A549 (cell line): ENCODE data around the gene TIMM17A. TPM values are rescaled to one million over a fixed set of nuclear protein-coding genes. Genes with fewer than 3 reads are reported as not detected.

Experiments used
- ATAC-seq, 2 experiments: fragments of 200-7000 bp in 1 of 2; fragments of >200 bp in 1 of 2; cut with Nextera tagmentation in 1 of 2; cut with Tn5 transposase in 1 of 2; 3 replicates each; pipeline versions ENCODE4 v1.8.0 to v1.9.1; 2018 to 2020; ENCODE audit warnings: mild to moderate bottlenecking in 1 of 2, moderate library complexity in 1 of 2
- CTCF ChIA-PET: fragments of 300-600 bp; sonication (Branson Sonifier 250); formaldehyde crosslinking; extraction: SDS; loops from one replicate; lab custom pipeline; 2021; ENCODE audit warnings: antibody characterized with exemption, inconsistent platforms; lab: Yijun Ruan, JAX
- POLR2A ChIA-PET: fragments of 350-600 bp; formaldehyde crosslinking; extraction: SDS; loops from one replicate; lab custom pipeline; 2021; ENCODE audit warnings: antibody characterized with exemption, inconsistent platforms; lab: Yijun Ruan, JAX
- DNase-seq, 2 experiments: peaks; one replicate each; pipeline versions ENCODE4 v3.0.0 to v3.0.0-alpha.2; 2011 to 2016; ENCODE audit warnings: low read depth in 1 of 2, low spot score in 1 of 2
- FAIRE-seq: peaks from 2 replicates; lab custom pipeline; 2011; peaks lifted over from hg19 to GRCh38; lab: Jason Lieb, UNC
- H3K27ac ChIP-seq, 2 experiments: fragments of >200 bp; sonication (Bioruptor Twin); formaldehyde crosslinking; 3 replicates each; pipeline ENCODE4 v1.5.1; 2016 to 2017
- H3K4me1 ChIP-seq: fragments of >200 bp; sonication (Bioruptor Twin); formaldehyde crosslinking; 3 replicates; pipeline ENCODE4 v1.6.1; 2016
- H3K4me2 ChIP-seq: fragments of >200 bp; sonication (Bioruptor Twin); formaldehyde crosslinking; 3 replicates; pipeline ENCODE4 v1.6.1; 2016
- H3K4me3 ChIP-seq: fragments of >200 bp; sonication (Bioruptor Twin); formaldehyde crosslinking; 3 replicates; pipeline ENCODE4 v1.5.1; 2016
- H3K9me3 ChIP-seq: fragments of >200 bp; sonication (Bioruptor Twin); formaldehyde crosslinking; 3 replicates; pipeline ENCODE4 v1.6.1; 2016
- BHLHE40 ChIP-seq: IDR thresholded peaks from 2 replicates; pipeline ENCODE4 v1.6.1; 2012; ENCODE audit warnings: low read depth, low read length, inconsistent platforms
- CBX8 ChIP-seq: fragments of 200-600 bp; sonication (generic); IDR thresholded peaks from 2 replicates; pipeline ENCODE4 v1.6.1; 2016
- CHD2 ChIP-seq: fragments of 150-350 bp; IDR thresholded peaks from 2 replicates; pipeline ENCODE4 v1.6.1; 2014; ENCODE audit warnings: low read length; ENCODE audit not compliant: partially characterized antibody
- ESRRA ChIP-seq: fragments of 150-350 bp; IDR thresholded peaks from 2 replicates; pipeline ENCODE4 v1.6.1; 2014; ENCODE audit warnings: mild to moderate bottlenecking, low read length, borderline replicate concordance
- GATA3 ChIP-seq: IDR thresholded peaks from 2 replicates; pipeline ENCODE4 v1.6.1; 2012; ENCODE audit warnings: borderline replicate concordance
- HOXB13 ChIP-seq: fragments of 250-450 bp; sonication (Bioruptor Pico); IDR thresholded peaks from 2 replicates; pipeline ENCODE4 v1.5.0; 2020; ENCODE audit warnings: low read depth, mild to moderate bottlenecking, moderate library complexity
- JUN ChIP-seq, 2 experiments: fragments of >200 bp; sonication (Bioruptor Twin); formaldehyde crosslinking; IDR thresholded peaks; 2 replicates in 1 of 2; 3 replicates in 1 of 2; pipeline ENCODE4 v1.6.1; 2016 to 2017
- KDM1A ChIP-seq: fragments of 200-600 bp; sonication (generic); IDR thresholded peaks from 2 replicates; pipeline ENCODE4 v1.6.1; 2016; ENCODE audit warnings: low read depth, mild to moderate bottlenecking
- KDM5A ChIP-seq: fragments of 200-600 bp; sonication (generic); IDR thresholded peaks from 2 replicates; pipeline ENCODE4 v1.6.1; 2016; ENCODE audit warnings: antibody characterized with exemption, mild to moderate bottlenecking
- MAZ ChIP-seq: fragments of 150-350 bp; IDR thresholded peaks from 2 replicates; pipeline ENCODE4 v1.6.1; 2014; ENCODE audit warnings: antibody characterized with exemption, low read depth, low read length, borderline replicate concordance
- NFE2L2 ChIP-seq: fragments of 150-350 bp; conservative IDR thresholded peaks from 2 replicates; pipeline ENCODE4 v1.6.1; 2014; ENCODE audit warnings: low read length
- PHF8 ChIP-seq: fragments of 200-600 bp; sonication (generic); IDR thresholded peaks from 2 replicates; pipeline ENCODE4 v1.6.1; 2016; ENCODE audit warnings: low read depth, mild to moderate bottlenecking, antibody characterized with exemption, moderate library complexity, borderline replicate concordance
- POLR2A ChIP-seq: IDR thresholded peaks from 2 replicates; pipeline ENCODE4 v1.6.1; 2012; ENCODE audit warnings: mild to moderate bottlenecking, low read length
- TFCP2L1 ChIP-seq: fragments of 250-450 bp; sonication (Bioruptor Pico); IDR thresholded peaks from 2 replicates; pipeline ENCODE4 v1.5.0; 2021; ENCODE audit warnings: mild to moderate bottlenecking
- WGBS: methylation state at CpG from one replicate; pipeline ENCODE4 v1.1.6; 2017; ENCODE audit errors: missing lambda C conversion rate; 5-methylcytosine and 5-hydroxymethylcytosine counted together
- polyA minus RNA-seq: library from RNA; depleted of rRNA, polyadenylated mRNA; stranded (reverse); fragments of >200 nt; gene quantifications from 2 replicates; pipeline ENCODE4 v1.2.3, GENCODE V29; 2011; rRNA and poly(A)+ RNA removed
- polyA plus RNA-seq, 4 experiments: library from polyadenylated mRNA; depleted of rRNA in 3 of 4; stranded (reverse); fragments of >200 nt; fragmentation: RNase III in 1 of 4; extraction: RNeasy Plus Mini Kit Qiagen cat#74134 plus additional on column Dnase treatment in 1 of 4; gene quantifications; 2 replicates in 3 of 4; 3 replicates in 1 of 4; pipeline ENCODE4 v1.2.3, GENCODE V29; 2011 to 2017
- TF ChIP-seq, protein P1 (sequence below): fragments of 200-600 bp; sonication (generic); IDR thresholded peaks from 2 replicates; pipeline ENCODE4 v1.6.1; 2016; ENCODE audit warnings: antibody characterized with exemption, mild to moderate bottlenecking, moderate library complexity
- TF ChIP-seq, protein P2 (sequence below): fragments of >200 bp; sonication (Bioruptor Twin); formaldehyde crosslinking; IDR thresholded peaks from 3 replicates; pipeline ENCODE4 v1.6.1; 2016
- TF ChIP-seq, protein P3 (sequence below): IDR thresholded peaks from 2 replicates; pipeline ENCODE4 v1.6.1; 2012; ENCODE audit warnings: low read depth, borderline replicate concordance
- TF ChIP-seq, protein P4 (sequence below): IDR thresholded peaks from 2 replicates; pipeline ENCODE4 v1.6.1; 2012
- TF ChIP-seq, protein P5 (sequence below): fragments of 250-450 bp; sonication (Bioruptor Pico); IDR thresholded peaks from 2 replicates; pipeline ENCODE4 v1.5.0; 2021; ENCODE audit warnings: mild to moderate bottlenecking, moderate library complexity, borderline replicate concordance
- TF ChIP-seq, protein P6 (sequence below): fragments of >200 bp; sonication (Bioruptor Twin); formaldehyde crosslinking; IDR thresholded peaks from 2 replicates; pipeline ENCODE4 v1.6.1; 2016

TIMM17A gene
- polyA plus RNA-seq (2011; rRNA removed), result 96.2 and 127 TPM in 2 replicates
- 42.6 and 45.1 TPM in 2 replicates for polyA plus RNA-seq (2012; cell fraction: cytosol; rRNA removed)
- polyA plus RNA-seq (2012; cell fraction: nucleus; rRNA removed), result 16.6 and 35.3 TPM in 2 replicates
- polyA plus RNA-seq (2017; fragmentation: RNase III; extraction: RNeasy Plus Mini Kit Qiagen cat#74134 plus additional on column Dnase treatment), result 133 to 142 TPM (median 134 TPM) in 3 replicates
- polyA minus RNA-seq, result 40.2 and 41.1 TPM in 2 replicates

DNA sequence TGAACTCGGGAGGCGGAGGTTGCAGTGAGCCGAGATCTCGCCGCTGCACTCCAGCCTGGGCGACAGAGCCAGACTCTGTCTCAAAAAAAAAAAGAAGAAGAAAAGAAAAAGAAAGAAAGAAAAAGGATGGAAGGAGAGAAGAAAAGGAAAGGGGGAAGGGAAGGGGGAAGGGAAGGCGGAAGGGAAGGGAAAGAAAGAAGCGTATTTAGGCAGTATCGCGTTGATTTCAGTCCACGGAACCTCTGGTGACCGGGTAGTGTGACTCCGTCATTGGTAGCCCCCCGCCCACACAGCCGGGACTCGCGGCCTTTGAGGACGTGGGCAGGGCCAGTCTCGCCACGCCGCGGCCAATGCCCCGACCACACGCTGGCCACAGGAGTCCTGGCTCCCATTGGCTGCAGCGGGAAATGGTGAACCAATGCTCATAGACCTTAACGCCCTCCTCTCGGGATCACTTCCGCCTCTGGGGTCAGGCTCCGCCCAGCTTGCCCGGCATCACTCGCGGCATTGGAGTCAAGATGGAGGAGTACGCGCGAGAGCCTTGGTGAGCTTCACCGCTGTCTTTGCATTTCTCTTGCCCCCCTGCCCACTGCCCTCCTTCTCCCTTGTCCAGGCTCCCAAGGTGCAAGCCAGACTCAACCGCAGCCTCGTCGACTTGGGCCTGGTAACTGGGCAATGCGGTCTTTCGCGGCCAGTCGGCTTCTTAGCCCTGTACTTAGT is at the start of gene TIMM17A:
TSS of gene TIMM17A (plus strand) at position 495 of the 720 bp plus-strand sequence. CDS start at position 519, 24 bp downstream.
- TF ChIP-seq KDM5A (peak; percentile 96), KDM1A (no peak), CHD2 (peak; percentile 81), ESRRA (peak; percentile 39; the same call in 1 of the 2 replicates), GATA3 (peak; percentile 30; the same call in 1 of the 2 replicates), POLR2A (peak; percentile 83), PHF8 (peak; percentile 74), MAZ (no peak), JUN (IDR thresholded peaks at IDR 0.05) (peak; percentile 70 to 84; a peak in 4 of 5 replicates)
- TF ChIP-seq, protein P1, sequence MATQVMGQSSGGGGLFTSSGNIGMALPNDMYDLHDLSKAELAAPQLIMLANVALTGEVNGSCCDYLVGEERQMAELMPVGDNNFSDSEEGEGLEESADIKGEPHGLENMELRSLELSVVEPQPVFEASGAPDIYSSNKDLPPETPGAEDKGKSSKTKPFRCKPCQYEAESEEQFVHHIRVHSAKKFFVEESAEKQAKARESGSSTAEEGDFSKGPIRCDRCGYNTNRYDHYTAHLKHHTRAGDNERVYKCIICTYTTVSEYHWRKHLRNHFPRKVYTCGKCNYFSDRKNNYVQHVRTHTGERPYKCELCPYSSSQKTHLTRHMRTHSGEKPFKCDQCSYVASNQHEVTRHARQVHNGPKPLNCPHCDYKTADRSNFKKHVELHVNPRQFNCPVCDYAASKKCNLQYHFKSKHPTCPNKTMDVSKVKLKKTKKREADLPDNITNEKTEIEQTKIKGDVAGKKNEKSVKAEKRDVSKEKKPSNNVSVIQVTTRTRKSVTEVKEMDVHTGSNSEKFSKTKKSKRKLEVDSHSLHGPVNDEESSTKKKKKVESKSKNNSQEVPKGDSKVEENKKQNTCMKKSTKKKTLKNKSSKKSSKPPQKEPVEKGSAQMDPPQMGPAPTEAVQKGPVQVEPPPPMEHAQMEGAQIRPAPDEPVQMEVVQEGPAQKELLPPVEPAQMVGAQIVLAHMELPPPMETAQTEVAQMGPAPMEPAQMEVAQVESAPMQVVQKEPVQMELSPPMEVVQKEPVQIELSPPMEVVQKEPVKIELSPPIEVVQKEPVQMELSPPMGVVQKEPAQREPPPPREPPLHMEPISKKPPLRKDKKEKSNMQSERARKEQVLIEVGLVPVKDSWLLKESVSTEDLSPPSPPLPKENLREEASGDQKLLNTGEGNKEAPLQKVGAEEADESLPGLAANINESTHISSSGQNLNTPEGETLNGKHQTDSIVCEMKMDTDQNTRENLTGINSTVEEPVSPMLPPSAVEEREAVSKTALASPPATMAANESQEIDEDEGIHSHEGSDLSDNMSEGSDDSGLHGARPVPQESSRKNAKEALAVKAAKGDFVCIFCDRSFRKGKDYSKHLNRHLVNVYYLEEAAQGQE, result peak; percentile 70
- TF ChIP-seq, protein P2, sequence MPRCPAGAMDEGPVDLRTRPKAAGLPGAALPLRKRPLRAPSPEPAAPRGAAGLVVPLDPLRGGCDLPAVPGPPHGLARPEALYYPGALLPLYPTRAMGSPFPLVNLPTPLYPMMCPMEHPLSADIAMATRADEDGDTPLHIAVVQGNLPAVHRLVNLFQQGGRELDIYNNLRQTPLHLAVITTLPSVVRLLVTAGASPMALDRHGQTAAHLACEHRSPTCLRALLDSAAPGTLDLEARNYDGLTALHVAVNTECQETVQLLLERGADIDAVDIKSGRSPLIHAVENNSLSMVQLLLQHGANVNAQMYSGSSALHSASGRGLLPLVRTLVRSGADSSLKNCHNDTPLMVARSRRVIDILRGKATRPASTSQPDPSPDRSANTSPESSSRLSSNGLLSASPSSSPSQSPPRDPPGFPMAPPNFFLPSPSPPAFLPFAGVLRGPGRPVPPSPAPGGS, result peak; percentile 78; the same call in 1 of the 3 replicates
- TF ChIP-seq, protein P3, sequence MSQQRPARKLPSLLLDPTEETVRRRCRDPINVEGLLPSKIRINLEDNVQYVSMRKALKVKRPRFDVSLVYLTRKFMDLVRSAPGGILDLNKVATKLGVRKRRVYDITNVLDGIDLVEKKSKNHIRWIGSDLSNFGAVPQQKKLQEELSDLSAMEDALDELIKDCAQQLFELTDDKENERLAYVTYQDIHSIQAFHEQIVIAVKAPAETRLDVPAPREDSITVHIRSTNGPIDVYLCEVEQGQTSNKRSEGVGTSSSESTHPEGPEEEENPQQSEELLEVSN, result peak; percentile 38; the same call in 1 of the 2 replicates
- TF ChIP-seq, protein P4, sequence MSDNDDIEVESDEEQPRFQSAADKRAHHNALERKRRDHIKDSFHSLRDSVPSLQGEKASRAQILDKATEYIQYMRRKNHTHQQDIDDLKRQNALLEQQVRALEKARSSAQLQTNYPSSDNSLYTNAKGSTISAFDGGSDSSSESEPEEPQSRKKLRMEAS, result peak; percentile 92
- TF ChIP-seq, protein P5, sequence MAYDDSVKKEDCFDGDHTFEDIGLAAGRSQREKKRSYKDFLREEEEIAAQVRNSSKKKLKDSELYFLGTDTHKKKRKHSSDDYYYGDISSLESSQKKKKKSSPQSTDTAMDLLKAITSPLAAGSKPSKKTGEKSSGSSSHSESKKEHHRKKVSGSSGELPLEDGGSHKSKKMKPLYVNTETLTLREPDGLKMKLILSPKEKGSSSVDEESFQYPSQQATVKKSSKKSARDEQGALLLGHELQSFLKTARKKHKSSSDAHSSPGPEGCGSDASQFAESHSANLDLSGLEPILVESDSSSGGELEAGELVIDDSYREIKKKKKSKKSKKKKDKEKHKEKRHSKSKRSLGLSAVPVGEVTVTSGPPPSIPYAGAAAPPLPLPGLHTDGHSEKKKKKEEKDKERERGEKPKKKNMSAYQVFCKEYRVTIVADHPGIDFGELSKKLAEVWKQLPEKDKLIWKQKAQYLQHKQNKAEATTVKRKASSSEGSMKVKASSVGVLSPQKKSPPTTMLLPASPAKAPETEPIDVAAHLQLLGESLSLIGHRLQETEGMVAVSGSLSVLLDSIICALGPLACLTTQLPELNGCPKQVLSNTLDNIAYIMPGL, result no peak
- TF ChIP-seq, all 56 proteins: peak for 11
- DNase-seq, result peak; percentile 93 to 98
- CTCF ChIA-PET, result interaction anchor here (0.6 to 12.2 kb wide), 12 partner anchors 8 to 180 kb away, joined by 3 to 124 read pairs (median 4); partner anchors contain the start of genes LMOD1 and RNPEP
- Histone ChIP-seq H3K27ac (peak within 1 kb of the TSS; percentile 91 to 93), H3K9me3 (no peaks in the 10 kb centered on the region), H3K4me2 (peak within 1 kb of the TSS; percentile 88), H3K4me1 (peaks cover 12% of the 10 kb centered on the region; the same call in 2 of the 3 replicates), H3K4me3 (peak within 1 kb of the TSS; percentile 96)
- FAIRE-seq, result peak; percentile 95
- under 1% methylated on average over 43 of the region's 43 CpGs for WGBS
- POLR2A ChIA-PET, result interaction anchor here (0.6 to 1.8 kb wide), 11 partner anchors 8 to 85 kb away, joined by 3 to 16 read pairs (median 6); partner anchors contain the start of genes LMOD1 and RNPEP
- ATAC-seq, result peak; percentile 100

DNA sequence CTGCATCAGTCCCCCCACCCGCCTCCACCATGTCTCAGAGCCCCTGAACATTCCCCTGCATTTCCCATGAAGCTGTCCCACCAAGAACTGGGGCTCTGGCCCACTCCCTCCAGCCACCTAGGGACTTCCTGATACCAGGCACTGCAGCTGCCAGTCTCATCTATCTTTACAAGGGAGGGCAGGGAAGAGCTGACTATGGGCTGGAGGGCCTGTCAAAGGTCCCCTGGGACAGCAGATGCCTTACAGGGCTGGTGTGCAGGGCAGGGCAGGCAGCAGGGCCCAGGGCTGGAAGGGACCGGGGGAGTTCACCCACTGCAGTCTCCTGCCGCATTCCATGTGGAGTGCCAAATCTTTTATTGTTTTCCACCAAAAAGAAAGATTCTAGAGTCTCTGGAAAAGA is 49.0 kb upstream of the TIMM17A start:
- TF ChIP-seq CBX8, result no peak
- no peak for TF ChIP-seq TFCP2L1 (CRISPR knock-in tag)
- TF ChIP-seq, protein P6, sequence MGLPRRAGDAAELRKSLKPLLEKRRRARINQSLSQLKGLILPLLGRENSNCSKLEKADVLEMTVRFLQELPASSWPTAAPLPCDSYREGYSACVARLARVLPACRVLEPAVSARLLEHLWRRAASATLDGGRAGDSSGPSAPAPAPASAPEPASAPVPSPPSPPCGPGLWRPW, result no peak
- TF ChIP-seq, protein P3, result no peak
- TF ChIP-seq NFE2L2, result no peak
- TF ChIP-seq GATA3, result no peak
- TF ChIP-seq HOXB13 (CRISPR knock-in tag), result no peak
- TF ChIP-seq, protein P5, result no peak
- TF ChIP-seq BHLHE40, result no peak
- Histone ChIP-seq H3K9me3 (no peaks in the 10 kb centered on the region), H3K27ac (no peak overlapping the region), H3K4me3 (no peak overlapping the region), H3K4me2 (no peak overlapping the region), H3K4me1 (no peaks in the 10 kb centered on the region)
- ChIA-PET POLR2A (interaction anchor here (1.7 kb wide), 1 partner anchor 10 kb away, joined by 4 read pairs; no protein-coding TSS in a partner anchor), CTCF (interaction anchor here (1.0 to 20.2 kb wide), 2 partner anchors 14 to 66 kb away, joined by 3 to 303 read pairs; partner anchors contain the start of gene SHISA4)
- ATAC-seq (no peak), DNase-seq (no peak), FAIRE-seq (no peak)
- 74% methylated on average over 3 of the region's 3 CpGs for WGBS
